Mesenchymal stem cell (in vitro differentiated cells and primary cell): ENCODE results near the gene MT4.
A peak's percentile ranks its signal among the peaks of the same experiment; 100 is the strongest.

ENCODE experiments used
- DNase-seq: peaks from one replicate; pipeline ENCODE4 v3.0.0-alpha.2; 2013
- H2AFZ ChIP-seq: one replicate; pipeline ENCODE4 v1.6.1; 2013; ENCODE audit warnings: low read depth, mild to moderate bottlenecking, control low read depth, inconsistent platforms, low read length, moderate library complexity
- H2AK5ac ChIP-seq: 2 replicates; pipeline ENCODE4 v1.6.1; 2013; ENCODE audit warnings: low read length, moderate library complexity, mild to moderate bottlenecking, inconsistent platforms; ENCODE audit not compliant: severe bottlenecking
- H2BK120ac ChIP-seq: one replicate; pipeline ENCODE4 v1.6.1; 2013; ENCODE audit warnings: low read depth, mild to moderate bottlenecking, inconsistent platforms, low read length, moderate library complexity
- H2BK12ac ChIP-seq, 2 experiments: one replicate each; pipeline ENCODE4 v1.6.1; 2013; ENCODE audit warnings: inconsistent platforms in 2 of 2, low read length in 2 of 2, mild to moderate bottlenecking in 2 of 2, moderate library complexity in 2 of 2, control low read depth in 1 of 2
- H2BK15ac ChIP-seq: one replicate; pipeline ENCODE4 v1.6.1; 2013; ENCODE audit warnings: mild to moderate bottlenecking, low read depth, inconsistent platforms; ENCODE audit not compliant: poor library complexity, severe bottlenecking
- H2BK5ac ChIP-seq: 2 replicates; pipeline ENCODE4 v1.6.1; 2013; ENCODE audit warnings: low read depth, mild to moderate bottlenecking, low read length, control low read depth, inconsistent platforms; ENCODE audit not compliant: poor library complexity, severe bottlenecking
- H3K14ac ChIP-seq, 2 experiments: one replicate each; pipeline ENCODE4 v1.6.1; 2013; ENCODE audit warnings: inconsistent platforms in 2 of 2, low read length in 2 of 2, control low read depth in 1 of 2, mild to moderate bottlenecking in 1 of 2, moderate library complexity in 1 of 2
- H3K18ac ChIP-seq, 2 experiments: one replicate each; pipeline ENCODE4 v1.6.1; 2013; ENCODE audit warnings: inconsistent platforms in 2 of 2, low read length in 2 of 2, control low read depth in 1 of 2, low read depth in 1 of 2, mild to moderate bottlenecking in 1 of 2
- H3K23ac ChIP-seq, 2 experiments: one replicate each; pipeline ENCODE4 v1.6.1; 2013; ENCODE audit warnings: inconsistent platforms in 2 of 2, low read length in 2 of 2, mild to moderate bottlenecking in 2 of 2, moderate library complexity in 2 of 2, control low read depth in 1 of 2
- H3K27ac ChIP-seq: 2 replicates; pipeline ENCODE4 v1.5.1; 2013; ENCODE audit warnings: mild to moderate bottlenecking, moderate library complexity, low read length, control low read depth, inconsistent platforms; ENCODE audit not compliant: poor library complexity, severe bottlenecking
- H3K27me3 ChIP-seq, 2 experiments: 2 replicates each; pipeline versions ENCODE4 v1.6.1 to v1.7.0; 2013; ENCODE audit warnings: low read length in 2 of 2, mild to moderate bottlenecking in 2 of 2, moderate library complexity in 2 of 2, control low read depth in 1 of 2, inconsistent platforms in 1 of 2; ENCODE audit not compliant: control insufficient read depth in 1 of 2, insufficient read depth in 1 of 2
- H3K36me3 ChIP-seq, 2 experiments: 2 replicates each; pipeline versions ENCODE4 v1.6.1 to v1.7.0; 2013; ENCODE audit warnings: low read length in 2 of 2, control low read depth in 1 of 2, inconsistent platforms in 1 of 2, low read depth in 1 of 2, mild to moderate bottlenecking in 1 of 2; ENCODE audit not compliant: insufficient read depth in 2 of 2, control insufficient read depth in 1 of 2
- H3K4ac ChIP-seq, 2 experiments: one replicate each; pipeline ENCODE4 v1.6.1; 2013; ENCODE audit warnings: inconsistent platforms in 2 of 2, low read length in 2 of 2, mild to moderate bottlenecking in 2 of 2, moderate library complexity in 2 of 2, control low read depth in 1 of 2, low read depth in 1 of 2
- H3K4me1 ChIP-seq: 2 replicates; pipeline ENCODE4 v1.6.1; 2013; ENCODE audit warnings: low read depth, low read length, control low read depth; ENCODE audit not compliant: control insufficient read depth, insufficient read depth
- H3K4me2 ChIP-seq: 2 replicates; pipeline ENCODE4 v1.6.1; 2013; ENCODE audit warnings: low read length, mild to moderate bottlenecking, inconsistent platforms; ENCODE audit not compliant: poor library complexity, severe bottlenecking
- H3K4me3 ChIP-seq, 2 experiments: 2 replicates each; pipeline versions ENCODE4 v1.5.1 to v1.7.0; 2013; ENCODE audit warnings: low read length in 2 of 2, mild to moderate bottlenecking in 2 of 2, control low read depth in 1 of 2, low read depth in 1 of 2; ENCODE audit not compliant: insufficient read depth in 1 of 2
- H3K79me1 ChIP-seq: replicated peaks from 2 replicates; pipeline ENCODE4 v1.6.1; 2013; ENCODE audit warnings: mild to moderate bottlenecking, control low read depth, low read length, inconsistent platforms; ENCODE audit not compliant: poor library complexity, severe bottlenecking
- H3K9ac ChIP-seq: 2 replicates; pipeline ENCODE4 v1.7.0; 2013; ENCODE audit warnings: mild to moderate bottlenecking, low read length, moderate library complexity
- H3K9me3 ChIP-seq: 2 replicates; pipeline ENCODE4 v1.7.0; 2013; ENCODE audit warnings: mild to moderate bottlenecking, low read length; ENCODE audit not compliant: control insufficient read depth
- H4K8ac ChIP-seq: one replicate; pipeline ENCODE4 v1.6.1; 2013; ENCODE audit warnings: inconsistent platforms, mild to moderate bottlenecking, low read length, moderate library complexity
- H4K91ac ChIP-seq: one replicate; pipeline ENCODE4 v1.6.1; 2013; ENCODE audit warnings: mild to moderate bottlenecking, low read length, inconsistent platforms
- WGBS: methylation state at CpG from one replicate; pipeline ENCODE4 v1.1.7; 2013; ENCODE audit warnings: mixed read lengths; 5-methylcytosine and 5-hydroxymethylcytosine counted together

The MT4 gene

DNA sequence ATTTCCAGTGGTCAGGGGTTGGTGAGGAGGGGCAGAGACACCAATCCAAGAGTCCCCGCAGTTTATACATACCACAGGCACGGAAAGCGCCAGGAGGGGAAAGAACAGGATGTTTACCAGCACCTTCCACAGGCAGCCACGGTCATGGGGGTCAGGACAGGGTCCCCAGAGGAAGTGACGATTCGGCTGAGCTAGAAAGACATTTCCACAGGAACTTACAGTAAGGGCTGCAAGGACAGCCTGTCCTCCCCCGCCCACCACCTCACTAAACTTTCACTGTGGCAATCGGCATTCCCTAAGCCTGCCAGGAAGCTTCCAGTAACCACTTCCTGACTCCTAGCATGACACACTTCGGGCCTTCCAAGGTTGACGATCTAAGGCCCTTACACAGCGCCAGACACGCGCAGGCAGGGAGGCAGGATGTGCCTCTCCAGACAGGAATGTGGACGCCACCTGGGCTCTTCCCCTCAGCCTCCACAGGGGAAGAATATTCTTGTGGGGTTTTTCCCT, 42.3 kb downstream of the MT4 start:
- Histone ChIP-seq H3K4ac (peak overlapping the region; percentile 99 to 100), H4K91ac (peak overlapping the region; percentile 100), H2BK12ac (peak overlapping the region; percentile 97 to 99), H3K9ac (peak overlapping the region; percentile 84), H2BK15ac (no peak overlapping the region), H3K27ac (peak overlapping the region; percentile 99), H3K4me3 (peak overlapping the region in 1 of 2 experiments; percentile 69), H4K8ac (peak overlapping the region; percentile 100), H2AFZ (peak overlapping the region; percentile 36), H3K79me1 (peaks cover 4% of the 10 kb centered on the region), H3K4me2 (peak overlapping the region; percentile 1), H2BK120ac (peak overlapping the region; percentile 93), H3K18ac (peak overlapping the region; percentile 96 to 100), H3K27me3 (no peaks in the 10 kb centered on the region), H2BK5ac (peak overlapping the region; percentile 98), H3K4me1 (peaks cover 34% of the 10 kb centered on the region), H3K23ac (peak overlapping the region in 1 of 2 experiments; percentile 2), H3K9me3 (no peaks in the 10 kb centered on the region), H3K36me3 (no peaks in the 10 kb centered on the region), H2AK5ac (peak overlapping the region; percentile 5), H3K14ac (no peak overlapping the region)
- 0% methylated on average over 14 of the region's 14 CpGs for WGBS
- peak; percentile 100 for DNase-seq

DNA sequence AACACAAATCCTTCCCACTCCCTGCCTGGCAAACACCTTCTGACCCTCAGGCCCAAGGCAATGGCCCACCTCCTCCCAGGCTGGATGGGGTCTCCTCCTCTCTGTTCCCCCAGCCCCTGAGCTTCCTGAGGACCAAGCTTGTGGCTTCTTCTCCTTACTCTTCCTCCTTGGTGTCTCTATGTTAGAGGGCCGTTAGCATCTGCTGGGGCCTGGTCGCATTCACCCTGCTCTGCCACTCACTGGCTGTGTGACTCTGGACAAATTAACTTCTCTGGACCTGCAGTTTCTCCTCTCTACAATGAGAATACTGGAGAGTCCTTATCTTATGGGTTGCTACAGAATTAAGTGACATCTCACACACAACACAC, 42.8 kb downstream of the MT4 start:
- Histone ChIP-seq H2BK12ac (peak overlapping the region; percentile 97 to 99), H3K4me2 (no peak overlapping the region), H2AFZ (no peak overlapping the region), H4K91ac (peak overlapping the region; percentile 100), H3K23ac (peak overlapping the region; percentile 2 to 75), H2BK15ac (peak overlapping the region; percentile 6), H3K27ac (peak overlapping the region; percentile 99), H3K4ac (peak overlapping the region; percentile 99 to 100), H3K79me1 (peaks cover 4% of the 10 kb centered on the region), H3K4me1 (peaks cover 34% of the 10 kb centered on the region), H3K14ac (peak overlapping the region in 1 of 2 experiments; percentile 98), H3K9me3 (no peaks in the 10 kb centered on the region), H3K27me3 (no peaks in the 10 kb centered on the region), H3K36me3 (no peaks in the 10 kb centered on the region), H2BK120ac (peak overlapping the region; percentile 88), H3K4me3 (peak overlapping the region in 1 of 2 experiments; percentile 92), H2AK5ac (peak overlapping the region; percentile 34), H4K8ac (peak overlapping the region; percentile 100), H3K18ac (peak overlapping the region; percentile 96 to 100), H2BK5ac (peak overlapping the region; percentile 79), H3K9ac (peak overlapping the region; percentile 84)
- DNase-seq = no peak
- 45% methylated on average over 2 of the region's 2 CpGs for WGBS

DNA sequence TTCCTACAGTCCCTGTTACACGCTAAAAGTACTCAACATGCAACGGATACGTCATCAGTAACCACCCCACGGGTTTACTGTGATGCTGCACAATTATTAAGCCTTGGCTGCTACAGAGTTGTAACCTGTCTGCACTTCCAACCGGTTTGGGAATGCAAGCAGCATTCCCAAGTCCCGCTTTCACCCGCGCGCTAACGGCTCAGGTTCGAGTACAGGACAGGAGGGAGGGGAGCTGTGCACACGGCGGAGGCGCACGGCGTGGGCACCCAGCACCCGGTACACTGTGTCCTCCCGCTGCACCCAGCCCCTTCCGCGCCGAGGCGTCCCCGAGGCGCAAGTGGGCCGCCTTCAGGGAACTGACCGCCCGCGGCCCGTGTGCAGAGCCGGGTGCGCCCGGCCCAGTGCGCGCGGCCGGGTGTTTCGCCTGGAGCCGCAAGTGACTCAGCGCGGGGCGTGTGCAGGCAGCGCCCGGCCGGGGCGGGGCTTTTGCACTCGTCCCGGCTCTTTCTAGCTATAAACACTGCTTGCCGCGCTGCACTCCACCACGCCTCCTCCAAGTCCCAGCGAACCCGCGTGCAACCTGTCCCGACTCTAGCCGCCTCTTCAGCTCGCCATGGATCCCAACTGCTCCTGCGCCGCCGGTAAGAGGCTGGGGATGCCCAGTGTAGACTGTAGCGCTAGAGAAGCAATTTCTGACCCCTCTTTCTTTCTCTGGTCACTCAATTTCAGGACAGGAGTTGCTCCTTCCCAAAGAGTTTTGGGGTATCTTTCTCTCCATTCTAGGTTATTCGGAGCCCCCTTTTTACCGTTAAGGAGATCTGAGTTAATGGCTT, 43.4 kb downstream of the MT4 start, which contains the start of gene MT2A:
MT2A (plus strand) TSS at position 542 of the 833 bp plus-strand sequence; CDS start at position 614, 72 bp downstream.
- 5% methylated on average over 57 of the region's 62 CpGs for WGBS
- H3K27me3 ChIP-seq = no peaks in the 10 kb centered on the region
- H3K4ac ChIP-seq = peak within 1 kb of the TSS; percentile 99 to 100

More for the DNA sequence above, 43.4 kb downstream of the MT4 start, which contains the start of gene MT2A:
- H3K9me3 ChIP-seq = no peaks in the 10 kb centered on the region
- H3K9ac ChIP-seq = peak within 1 kb of the TSS; percentile 91
- H2BK12ac ChIP-seq = peak within 1 kb of the TSS; percentile 97 to 99
- H3K23ac ChIP-seq = peak within 1 kb of the TSS; percentile 2 to 75
- H4K91ac ChIP-seq = peak within 1 kb of the TSS; percentile 100
- peak within 1 kb of the TSS in 1 of 2 experiments; percentile 98 for H3K14ac ChIP-seq
- peak within 1 kb of the TSS; percentile 59 to 92 for H3K4me3 ChIP-seq
- peak within 1 kb of the TSS; percentile 99 for H3K27ac ChIP-seq
- peak within 1 kb of the TSS; percentile 77 for H2BK15ac ChIP-seq
- H3K79me1 ChIP-seq = peaks cover 4% of the 10 kb centered on the region
- peak within 1 kb of the TSS; percentile 34 for H2AK5ac ChIP-seq
- no peaks in the 10 kb centered on the region for H3K36me3 ChIP-seq
- peak within 1 kb of the TSS; percentile 79 for H2BK5ac ChIP-seq
- peak; percentile 98 for DNase-seq
- peak within 1 kb of the TSS; percentile 46 for H2AFZ ChIP-seq
- H4K8ac ChIP-seq = peak within 1 kb of the TSS; percentile 100
- H2BK120ac ChIP-seq = peak within 1 kb of the TSS; percentile 88
- peak within 1 kb of the TSS; percentile 79 for H3K4me2 ChIP-seq
- peak within 1 kb of the TSS; percentile 96 to 100 for H3K18ac ChIP-seq
- H3K4me1 ChIP-seq = peaks cover 34% of the 10 kb centered on the region
